H9 (cell line): ENCODE measurements around the gene PCYT1A. TPM values are rescaled to one million over a fixed set of nuclear protein-coding genes. Genes with fewer than 3 reads are reported as not detected.

Experiments
- DNase-seq: peaks from one replicate; pipeline ENCODE4 v3.0.0-alpha.2; 2017
- H2AFZ ChIP-seq: one replicate; pipeline ENCODE4 v1.6.1; 2013; ENCODE audit warnings: mild to moderate bottlenecking, low read length, control low read depth, moderate library complexity
- H2AK5ac ChIP-seq: 2 replicates; pipeline ENCODE4 v1.6.1; 2013; ENCODE audit warnings: low read length, control low read depth, mixed read lengths; ENCODE audit not compliant: insufficient read length
- H2BK120ac ChIP-seq: one replicate; pipeline ENCODE4 v1.6.1; 2013; ENCODE audit warnings: low read depth, mild to moderate bottlenecking, low read length, control low read depth, inconsistent platforms; ENCODE audit not compliant: poor library complexity, severe bottlenecking
- H2BK12ac ChIP-seq: 2 replicates; pipeline ENCODE4 v1.6.1; 2013; ENCODE audit warnings: low read length, control low read depth, mixed read lengths, low read depth; ENCODE audit not compliant: insufficient read length
- H2BK15ac ChIP-seq: 2 replicates; pipeline ENCODE4 v1.6.1; 2013; ENCODE audit warnings: low read depth, low read length, control low read depth
- H2BK20ac ChIP-seq: one replicate; pipeline ENCODE4 v1.6.1; 2013; ENCODE audit warnings: low read depth, mild to moderate bottlenecking, low read length, control low read depth, inconsistent platforms; ENCODE audit not compliant: poor library complexity, severe bottlenecking
- H2BK5ac ChIP-seq: 2 replicates; pipeline ENCODE4 v1.6.1; 2013; ENCODE audit warnings: low read length, control low read depth, mixed read lengths; ENCODE audit not compliant: insufficient read length
- H3K14ac ChIP-seq: 2 replicates; pipeline ENCODE4 v1.6.1; 2013; ENCODE audit warnings: low read length, control low read depth; ENCODE audit not compliant: insufficient read depth
- H3K18ac ChIP-seq: 2 replicates; pipeline ENCODE4 v1.6.1; 2013; ENCODE audit warnings: low read depth, mild to moderate bottlenecking, mixed read lengths, low read length, control low read depth; ENCODE audit not compliant: insufficient read length
- H3K23ac ChIP-seq: 2 replicates; pipeline ENCODE4 v1.6.1; 2013; ENCODE audit warnings: low read length, control low read depth, mixed read lengths, low read depth; ENCODE audit not compliant: insufficient read length
- H3K23me2 ChIP-seq: 2 replicates; pipeline ENCODE4 v1.6.1; 2013; ENCODE audit warnings: low read depth, mild to moderate bottlenecking, mixed read lengths, low read length, control low read depth; ENCODE audit not compliant: insufficient read length, poor library complexity, severe bottlenecking
- H3K27ac ChIP-seq: 2 replicates; pipeline ENCODE4 v1.5.1; 2013; ENCODE audit warnings: low read length, control low read depth, mixed read lengths, low read depth; ENCODE audit not compliant: insufficient read length
- H3K27me3 ChIP-seq: 2 replicates; pipeline ENCODE4 v1.6.1; 2013; ENCODE audit warnings: low read length, control low read depth, inconsistent platforms; ENCODE audit not compliant: insufficient read depth
- H3K4ac ChIP-seq: 2 replicates; pipeline ENCODE4 v1.6.1; 2013; ENCODE audit warnings: low read depth, mild to moderate bottlenecking, control low read depth, inconsistent platforms, low read length, moderate library complexity
- H3K4me1 ChIP-seq: 2 replicates; pipeline ENCODE4 v1.6.1; 2013; ENCODE audit warnings: low read length, control low read depth, inconsistent platforms; ENCODE audit not compliant: insufficient read depth
- H3K4me2 ChIP-seq: 2 replicates; pipeline ENCODE4 v1.6.1; 2013; ENCODE audit warnings: low read length, control low read depth, mixed read lengths; ENCODE audit not compliant: insufficient read length, insufficient read depth
- H3K56ac ChIP-seq: 2 replicates; pipeline ENCODE4 v1.6.1; 2013; ENCODE audit warnings: low read depth, mild to moderate bottlenecking, mixed read lengths, low read length, control low read depth; ENCODE audit not compliant: insufficient read length
- H3K79me1 ChIP-seq: 2 replicates; pipeline ENCODE4 v1.6.1; 2013; ENCODE audit warnings: low read depth, mild to moderate bottlenecking, moderate library complexity, low read length, control low read depth, inconsistent platforms; ENCODE audit not compliant: insufficient read depth, poor library complexity, severe bottlenecking
- H3K79me2 ChIP-seq: 2 replicates; pipeline ENCODE4 v1.6.1; 2013; ENCODE audit warnings: low read length, control low read depth, inconsistent platforms; ENCODE audit not compliant: insufficient read depth
- H3K9ac ChIP-seq: 2 replicates; pipeline ENCODE4 v1.6.1; 2013; ENCODE audit warnings: low read length, control low read depth, mixed read lengths; ENCODE audit not compliant: insufficient read length; ENCODE audit errors: extremely low read depth
- H3K9me3 ChIP-seq: one replicate; pipeline ENCODE4 v1.6.1; 2013; ENCODE audit warnings: low read depth, low read length, inconsistent platforms; ENCODE audit not compliant: control insufficient read depth
- H3T11ph ChIP-seq: one replicate; pipeline ENCODE4 v1.6.1; 2013; ENCODE audit warnings: mild to moderate bottlenecking, low read length, control low read depth, inconsistent platforms
- H4K20me1 ChIP-seq: one replicate; pipeline ENCODE4 v1.6.1; 2013; ENCODE audit not compliant: control insufficient read depth, insufficient read length, insufficient read depth
- H4K5ac ChIP-seq: 2 replicates; pipeline ENCODE4 v1.6.1; 2013; ENCODE audit warnings: low read depth, mild to moderate bottlenecking, mixed read lengths, low read length, control low read depth; ENCODE audit not compliant: insufficient read length
- H4K8ac ChIP-seq: replicated peaks from 2 replicates; pipeline ENCODE4 v1.6.1; 2013; ENCODE audit warnings: low read length, control low read depth, mixed read lengths, low read depth; ENCODE audit not compliant: insufficient read length
- H4K91ac ChIP-seq: 2 replicates; pipeline ENCODE4 v1.6.1; 2013; ENCODE audit warnings: low read depth, mild to moderate bottlenecking, moderate library complexity, mixed read lengths, low read length, control low read depth; ENCODE audit not compliant: insufficient read length
- H3K27ac Mint-ChIP-seq, 3 experiments: 2 replicates in 2 of 3; 3 replicates in 1 of 3; pipeline ENCODE4 v1.8.0; 2020 to 2021; ENCODE audit warnings: mixed read lengths in 3 of 3, mild to moderate bottlenecking in 1 of 3, moderate library complexity in 1 of 3
- H3K27me3 Mint-ChIP-seq: 2 replicates; pipeline ENCODE4 v1.8.0; 2021; ENCODE audit warnings: low read depth, mild to moderate bottlenecking, moderate library complexity, mixed read lengths
- H3K36me3 Mint-ChIP-seq, 3 experiments: 2 replicates in 2 of 3; 3 replicates in 1 of 3; pipeline ENCODE4 v1.8.0; 2020 to 2021; ENCODE audit warnings: low read depth in 3 of 3, mixed read lengths in 3 of 3; ENCODE audit not compliant: insufficient read depth in 1 of 3
- H3K4me1 Mint-ChIP-seq, 2 experiments: 2 replicates each; pipeline ENCODE4 v1.8.0; 2020; ENCODE audit warnings: mixed read lengths in 2 of 2
- H3K4me3 Mint-ChIP-seq, 2 experiments: 2 replicates in 1 of 2; 3 replicates in 1 of 2; pipeline ENCODE4 v1.8.0; 2020 to 2021; ENCODE audit warnings: mild to moderate bottlenecking in 2 of 2, mixed read lengths in 2 of 2, moderate library complexity in 1 of 2
- H3K9me3 Mint-ChIP-seq, 2 experiments: 2 replicates in 1 of 2; 3 replicates in 1 of 2; pipeline ENCODE4 v1.8.0; 2020; ENCODE audit warnings: mild to moderate bottlenecking in 2 of 2, mixed read lengths in 2 of 2, moderate library complexity in 1 of 2
- WGBS: extraction: QIAGEN DNeasy Blood & Tissue Kit; methylation state at CpG from one replicate; pipeline ENCODE4 v1.1.7; 2013; ENCODE audit warnings: missing lambda C conversion rate, low lambda C conversion rate, mixed read lengths; ENCODE audit not compliant: insufficient read length; ENCODE audit errors: extremely low coverage; 5-methylcytosine and 5-hydroxymethylcytosine counted together
- total RNA-seq: library from RNA; stranded (reverse); gene quantifications from 2 replicates; pipeline ENCODE4 v1.2.1, GENCODE V29; 2021
- TF ChIP-seq, protein P1 (sequence below): fragments of 200-600 bp; sonication (generic); conservative IDR thresholded peaks from 3 replicates; pipeline ENCODE4 v1.8.0; 2021; ENCODE audit warnings: antibody characterized with exemption, mild to moderate bottlenecking

The PCYT1A gene
- total RNA-seq, 1 experiment from 2014 or later: 31.6 TPM

DNA sequence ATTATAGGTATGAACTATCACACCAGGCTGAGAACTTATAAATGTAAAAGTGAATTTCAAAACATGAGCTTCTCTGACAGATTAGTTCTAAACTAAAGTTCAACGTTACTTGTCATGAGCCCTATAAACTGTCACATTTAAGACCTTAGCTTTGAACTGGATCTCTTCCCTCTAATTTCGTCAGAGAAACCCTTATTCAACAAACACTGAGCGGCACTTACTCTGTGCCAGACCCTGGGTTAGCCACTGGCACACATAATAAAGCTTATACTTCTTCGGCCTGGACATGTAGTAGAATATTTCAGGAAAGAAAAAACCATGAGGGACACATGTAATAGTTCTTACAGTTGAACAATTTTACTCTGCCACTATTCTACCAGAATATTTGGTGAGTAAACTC lies 5.6 kb downstream of the PCYT1A start:
- Histone ChIP-seq H3K23ac (no peak overlapping the region), H3K9ac (no peak overlapping the region), H3K18ac (no peak overlapping the region), H4K20me1 (no peaks in the 10 kb centered on the region), H3K56ac (no peak overlapping the region), H3K79me2 (peaks cover 11% of the 10 kb centered on the region; the same call in 1 of the 2 replicates), H2BK12ac (no peak overlapping the region), H4K5ac (no peak overlapping the region), H2BK20ac (no peak overlapping the region), H3K27ac (no peak overlapping the region), H3K4me2 (no peak overlapping the region), H3K4me1 (peaks cover 6% of the 10 kb centered on the region), H3K9me3 (no peaks in the 10 kb centered on the region), H2BK15ac (no peak overlapping the region), H3K27me3 (no peaks in the 10 kb centered on the region), H3K4ac (no peak overlapping the region), H3K79me1 (no peaks in the 10 kb centered on the region), H2BK120ac (no peak overlapping the region), H2BK5ac (no peak overlapping the region), H4K8ac (no peak overlapping the region), H3K14ac (no peak overlapping the region), H4K91ac (no peak overlapping the region), H3K23me2 (peaks cover 1% of the 10 kb centered on the region), H2AK5ac (no peak overlapping the region), H2AFZ (no peak overlapping the region), H3T11ph (no peak overlapping the region)
- H3K4me3 Mint-ChIP-seq: no peak overlapping the region
- H3K9me3 Mint-ChIP-seq: no peaks in the 10 kb centered on the region; a peak in 1 of 5 replicates
- TF ChIP-seq, protein P1, sequence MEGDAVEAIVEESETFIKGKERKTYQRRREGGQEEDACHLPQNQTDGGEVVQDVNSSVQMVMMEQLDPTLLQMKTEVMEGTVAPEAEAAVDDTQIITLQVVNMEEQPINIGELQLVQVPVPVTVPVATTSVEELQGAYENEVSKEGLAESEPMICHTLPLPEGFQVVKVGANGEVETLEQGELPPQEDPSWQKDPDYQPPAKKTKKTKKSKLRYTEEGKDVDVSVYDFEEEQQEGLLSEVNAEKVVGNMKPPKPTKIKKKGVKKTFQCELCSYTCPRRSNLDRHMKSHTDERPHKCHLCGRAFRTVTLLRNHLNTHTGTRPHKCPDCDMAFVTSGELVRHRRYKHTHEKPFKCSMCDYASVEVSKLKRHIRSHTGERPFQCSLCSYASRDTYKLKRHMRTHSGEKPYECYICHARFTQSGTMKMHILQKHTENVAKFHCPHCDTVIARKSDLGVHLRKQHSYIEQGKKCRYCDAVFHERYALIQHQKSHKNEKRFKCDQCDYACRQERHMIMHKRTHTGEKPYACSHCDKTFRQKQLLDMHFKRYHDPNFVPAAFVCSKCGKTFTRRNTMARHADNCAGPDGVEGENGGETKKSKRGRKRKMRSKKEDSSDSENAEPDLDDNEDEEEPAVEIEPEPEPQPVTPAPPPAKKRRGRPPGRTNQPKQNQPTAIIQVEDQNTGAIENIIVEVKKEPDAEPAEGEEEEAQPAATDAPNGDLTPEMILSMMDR: no peak
- H3K27me3 Mint-ChIP-seq: no peaks in the 10 kb centered on the region
- WGBS: no CpG with 5 or more reads among the region's 4 CpGs
- peaks cover 18 to 34% of the 10 kb centered on the region in 2 experiments for H3K4me1 Mint-ChIP-seq
- DNase-seq: no peak
- peaks cover 0 to 2% (median 0%) of the 10 kb centered on the region in 3 experiments; a peak in 1 of 7 replicates for H3K36me3 Mint-ChIP-seq
- H3K27ac Mint-ChIP-seq: no peak overlapping the region; a peak in 1 of 7 replicates
